SK-N-SH (cell line): ENCODE results near the gene SGSH. TPM values are rescaled to one million over a fixed set of nuclear protein-coding genes. Genes with fewer than 3 reads are reported as not detected.
A peak's percentile ranks its signal among the peaks of the same experiment; 100 is the strongest.
"Not testable (repeated sequence)": the region's sequence is repeated elsewhere in the genome, so short reads cannot be mapped to it uniquely, and the experiment has no call there.

ENCODE experiments used
- CTCF ChIA-PET: fragments of 300-600, 350-600 bp; formaldehyde crosslinking; extraction: SDS; loops from one replicate; lab custom pipeline; 2021; lab: Yijun Ruan, JAX
- POLR2A ChIA-PET: fragments of 350-600 bp; sonication (Branson Sonifier 250); formaldehyde crosslinking; extraction: SDS; loops from one replicate; lab custom pipeline; 2020; ENCODE audit warnings: antibody characterized with exemption, inconsistent platforms; lab: Yijun Ruan, JAX
- DNase-seq: peaks from one replicate; pipeline ENCODE4 v3.0.0; 2012
- H2AFZ ChIP-seq: fragments of 200-600 bp; sonication (generic); 2 replicates; pipeline ENCODE4 v1.8.1; 2016; ENCODE audit warnings: antibody characterized with exemption, mild to moderate bottlenecking, low read depth
- H3F3A ChIP-seq: fragments of 200-600 bp; sonication (generic); replicated peaks from 2 replicates; pipeline ENCODE3; 2016; ENCODE audit warnings: antibody characterized with exemption, mild to moderate bottlenecking; ENCODE audit not compliant: insufficient read depth
- H3K27ac ChIP-seq, 2 experiments: fragments of 200-500 bp in 1 of 2; fragments of 200-600 bp in 1 of 2; sonication (Bioruptor generic) in 1 of 2; sonication (generic), shearing (Covaris generic) in 1 of 2; 2 replicates each; pipeline versions ENCODE4 v1.5.1 to v1.6.1; 2014 to 2016; ENCODE audit warnings: low read depth in 2 of 2, inconsistent platforms in 1 of 2, low read length in 1 of 2, mild to moderate bottlenecking in 1 of 2, mixed read lengths in 1 of 2
- H3K27me3 ChIP-seq: fragments of 200-600 bp; sonication (generic), shearing (Covaris generic); 2 replicates; pipeline ENCODE4 v1.6.1; 2016; ENCODE audit warnings: mixed run types; ENCODE audit not compliant: insufficient read depth
- H3K36me3 ChIP-seq, 2 experiments: fragments of 200-500 bp in 1 of 2; fragments of 200-600 bp in 1 of 2; sonication (Bioruptor generic) in 1 of 2; sonication (generic) in 1 of 2; replicated peaks in 1 of 2; 2 replicates each; pipeline versions ENCODE3 to v1.5.1; 2014 to 2016; ENCODE audit warnings: low read length in 1 of 2, mild to moderate bottlenecking in 1 of 2; ENCODE audit not compliant: insufficient read depth in 2 of 2, control insufficient read depth in 1 of 2
- H3K4me1 ChIP-seq, 2 experiments: fragments of 200-500 bp in 1 of 2; fragments of 200-600 bp in 1 of 2; sonication (Bioruptor generic) in 1 of 2; sonication (generic), shearing (Covaris generic) in 1 of 2; 2 replicates each; pipeline versions ENCODE4 v1.5.1 to v1.6.1; 2014 to 2016; ENCODE audit warnings: low read depth in 1 of 2, low read length in 1 of 2, mixed run types in 1 of 2; ENCODE audit not compliant: insufficient read depth in 2 of 2, control insufficient read depth in 1 of 2
- H3K4me2 ChIP-seq: fragments of 200-600 bp; sonication (generic), shearing (Covaris generic); 2 replicates; pipeline ENCODE4 v1.6.1; 2017; ENCODE audit warnings: mixed run types
- H3K4me3 ChIP-seq, 2 experiments: fragments of 200-500 bp in 1 of 2; fragments of 200-600 bp in 1 of 2; sonication (Bioruptor generic) in 1 of 2; sonication (generic), shearing (Covaris generic) in 1 of 2; 2 replicates each; pipeline versions ENCODE4 v1.5.1 to v1.8.1; 2014 to 2016; ENCODE audit warnings: low read depth in 2 of 2, inconsistent platforms in 1 of 2, low read length in 1 of 2, mild to moderate bottlenecking in 1 of 2, mixed read lengths in 1 of 2, moderate library complexity in 1 of 2
- H3K79me2 ChIP-seq: fragments of 200-600 bp; sonication (generic); 2 replicates; pipeline ENCODE4 v1.8.1; 2017; ENCODE audit warnings: mild to moderate bottlenecking; ENCODE audit not compliant: insufficient read depth
- H3K9ac ChIP-seq: fragments of 200-600 bp; sonication (generic); 2 replicates; pipeline ENCODE4 v1.6.1; 2017; ENCODE audit warnings: mixed run types
- H3K9me2 ChIP-seq: fragments of 200-600 bp; sonication (generic); 2 replicates; pipeline ENCODE4 v1.6.1; 2017; ENCODE audit warnings: mixed run types
- H3K9me3 ChIP-seq: fragments of 200-600 bp; sonication (generic); 2 replicates; pipeline ENCODE4 v1.6.1; 2017; ENCODE audit warnings: mixed run types, mild to moderate bottlenecking, moderate library complexity
- H4K20me1 ChIP-seq: fragments of 200-600 bp; sonication (generic); 2 replicates; pipeline ENCODE4 v1.6.1; 2017; ENCODE audit warnings: mild to moderate bottlenecking, mixed run types; ENCODE audit not compliant: insufficient read depth
- ELF1 ChIP-seq: IDR thresholded peaks from 2 replicates; pipeline ENCODE4 v1.4.0; 2012
- GABPA ChIP-seq: IDR thresholded peaks from 2 replicates; pipeline ENCODE4 v1.4.0; 2012; ENCODE audit warnings: low read depth, mild to moderate bottlenecking
- JUND ChIP-seq: IDR thresholded peaks from 2 replicates; pipeline ENCODE4 v1.4.0; 2012
- NFIC ChIP-seq: IDR thresholded peaks from 2 replicates; pipeline ENCODE4 v1.4.0; 2012; ENCODE audit warnings: borderline replicate concordance
- RAD21 ChIP-seq: IDR thresholded peaks from 2 replicates; pipeline ENCODE4 v1.6.1; 2012; ENCODE audit warnings: mild to moderate bottlenecking, low read length
- RXRA ChIP-seq: IDR thresholded peaks from 2 replicates; pipeline ENCODE4 v1.4.0; 2012; ENCODE audit warnings: low read depth, mild to moderate bottlenecking, borderline replicate concordance
- SIN3A ChIP-seq: IDR thresholded peaks from 2 replicates; pipeline ENCODE4 v1.6.1; 2012; ENCODE audit warnings: low read depth, mild to moderate bottlenecking, low read length, moderate library complexity, borderline replicate concordance
- TAF1 ChIP-seq: IDR thresholded peaks from 2 replicates; pipeline ENCODE4 v1.6.1; 2012; ENCODE audit warnings: low read depth, mild to moderate bottlenecking, low read length, moderate library complexity, borderline replicate concordance
- TCF12 ChIP-seq: IDR thresholded peaks from 2 replicates; pipeline ENCODE4 v1.4.0; 2012
- TEAD4 ChIP-seq: IDR thresholded peaks from 2 replicates; pipeline ENCODE4 v1.4.0; 2012; ENCODE audit warnings: mild to moderate bottlenecking, borderline replicate concordance; ENCODE audit not compliant: insufficient read depth
- WGBS: methylation state at CpG from one replicate; pipeline ENCODE4 v1.1.6; 2017; ENCODE audit warnings: low lambda C conversion rate; 5-methylcytosine and 5-hydroxymethylcytosine counted together
- polyA plus RNA-seq, 3 experiments: library from polyadenylated mRNA; depleted of rRNA; stranded (reverse); fragments of >200 nt; gene quantifications; 2 replicates each; pipeline ENCODE4 v1.2.3, GENCODE V29; 2012
- TF ChIP-seq, protein P1 (sequence below): fragments of 200-600 bp; sonication (generic); IDR thresholded peaks from 2 replicates; pipeline ENCODE4 v1.6.1; 2017; ENCODE audit warnings: antibody characterized with exemption, mild to moderate bottlenecking, moderate library complexity
- TF ChIP-seq, protein P2 (sequence below): IDR thresholded peaks from 2 replicates; pipeline ENCODE4 v1.6.1; 2012; ENCODE audit warnings: mild to moderate bottlenecking, low read depth, low read length, moderate library complexity
- TF ChIP-seq, protein P3 (sequence below): IDR thresholded peaks from 2 replicates; pipeline ENCODE4; 2012

Gene SGSH
- polyA plus RNA-seq, 1 of the 3 experiments (the other 2 are of a cell fraction) = 161 TPM

DNA sequence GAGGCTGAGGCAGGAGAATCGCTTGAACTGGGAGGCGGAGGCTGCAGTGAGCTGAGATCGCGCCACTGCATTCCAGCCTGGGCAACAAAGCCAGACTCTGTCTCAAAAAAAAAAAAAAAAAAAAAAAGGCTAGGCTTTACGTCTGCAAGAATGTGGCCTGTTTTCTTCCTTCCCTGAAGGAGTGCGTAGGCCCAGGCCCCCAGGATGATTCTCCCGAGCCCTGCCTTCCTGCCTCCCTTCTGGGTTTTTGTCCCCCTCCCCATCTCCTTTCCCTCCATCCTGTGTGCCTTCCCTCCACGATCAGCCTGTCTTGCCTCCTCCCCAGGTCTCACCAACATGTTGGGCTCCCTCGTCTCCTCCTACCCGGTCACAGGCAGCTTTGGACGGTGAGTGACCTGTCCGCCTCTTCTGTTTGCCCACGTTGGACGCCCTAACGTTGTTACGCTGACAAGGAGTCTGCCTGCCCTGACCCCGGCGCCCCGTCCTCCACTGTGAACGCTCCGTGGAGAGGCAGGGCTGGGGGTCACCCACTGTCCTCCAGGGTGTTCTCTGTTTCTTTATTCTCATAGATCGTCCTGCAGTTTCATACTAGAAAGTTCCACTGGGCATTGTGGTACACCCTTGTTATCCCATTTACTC lies 24.9 kb upstream of the SGSH start:
- POLR2A ChIA-PET = no interaction called here
- TF ChIP-seq, protein P1, sequence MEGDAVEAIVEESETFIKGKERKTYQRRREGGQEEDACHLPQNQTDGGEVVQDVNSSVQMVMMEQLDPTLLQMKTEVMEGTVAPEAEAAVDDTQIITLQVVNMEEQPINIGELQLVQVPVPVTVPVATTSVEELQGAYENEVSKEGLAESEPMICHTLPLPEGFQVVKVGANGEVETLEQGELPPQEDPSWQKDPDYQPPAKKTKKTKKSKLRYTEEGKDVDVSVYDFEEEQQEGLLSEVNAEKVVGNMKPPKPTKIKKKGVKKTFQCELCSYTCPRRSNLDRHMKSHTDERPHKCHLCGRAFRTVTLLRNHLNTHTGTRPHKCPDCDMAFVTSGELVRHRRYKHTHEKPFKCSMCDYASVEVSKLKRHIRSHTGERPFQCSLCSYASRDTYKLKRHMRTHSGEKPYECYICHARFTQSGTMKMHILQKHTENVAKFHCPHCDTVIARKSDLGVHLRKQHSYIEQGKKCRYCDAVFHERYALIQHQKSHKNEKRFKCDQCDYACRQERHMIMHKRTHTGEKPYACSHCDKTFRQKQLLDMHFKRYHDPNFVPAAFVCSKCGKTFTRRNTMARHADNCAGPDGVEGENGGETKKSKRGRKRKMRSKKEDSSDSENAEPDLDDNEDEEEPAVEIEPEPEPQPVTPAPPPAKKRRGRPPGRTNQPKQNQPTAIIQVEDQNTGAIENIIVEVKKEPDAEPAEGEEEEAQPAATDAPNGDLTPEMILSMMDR = no peak
- TF ChIP-seq, protein P2, sequence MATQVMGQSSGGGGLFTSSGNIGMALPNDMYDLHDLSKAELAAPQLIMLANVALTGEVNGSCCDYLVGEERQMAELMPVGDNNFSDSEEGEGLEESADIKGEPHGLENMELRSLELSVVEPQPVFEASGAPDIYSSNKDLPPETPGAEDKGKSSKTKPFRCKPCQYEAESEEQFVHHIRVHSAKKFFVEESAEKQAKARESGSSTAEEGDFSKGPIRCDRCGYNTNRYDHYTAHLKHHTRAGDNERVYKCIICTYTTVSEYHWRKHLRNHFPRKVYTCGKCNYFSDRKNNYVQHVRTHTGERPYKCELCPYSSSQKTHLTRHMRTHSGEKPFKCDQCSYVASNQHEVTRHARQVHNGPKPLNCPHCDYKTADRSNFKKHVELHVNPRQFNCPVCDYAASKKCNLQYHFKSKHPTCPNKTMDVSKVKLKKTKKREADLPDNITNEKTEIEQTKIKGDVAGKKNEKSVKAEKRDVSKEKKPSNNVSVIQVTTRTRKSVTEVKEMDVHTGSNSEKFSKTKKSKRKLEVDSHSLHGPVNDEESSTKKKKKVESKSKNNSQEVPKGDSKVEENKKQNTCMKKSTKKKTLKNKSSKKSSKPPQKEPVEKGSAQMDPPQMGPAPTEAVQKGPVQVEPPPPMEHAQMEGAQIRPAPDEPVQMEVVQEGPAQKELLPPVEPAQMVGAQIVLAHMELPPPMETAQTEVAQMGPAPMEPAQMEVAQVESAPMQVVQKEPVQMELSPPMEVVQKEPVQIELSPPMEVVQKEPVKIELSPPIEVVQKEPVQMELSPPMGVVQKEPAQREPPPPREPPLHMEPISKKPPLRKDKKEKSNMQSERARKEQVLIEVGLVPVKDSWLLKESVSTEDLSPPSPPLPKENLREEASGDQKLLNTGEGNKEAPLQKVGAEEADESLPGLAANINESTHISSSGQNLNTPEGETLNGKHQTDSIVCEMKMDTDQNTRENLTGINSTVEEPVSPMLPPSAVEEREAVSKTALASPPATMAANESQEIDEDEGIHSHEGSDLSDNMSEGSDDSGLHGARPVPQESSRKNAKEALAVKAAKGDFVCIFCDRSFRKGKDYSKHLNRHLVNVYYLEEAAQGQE = no peak
- TF ChIP-seq, protein P3, sequence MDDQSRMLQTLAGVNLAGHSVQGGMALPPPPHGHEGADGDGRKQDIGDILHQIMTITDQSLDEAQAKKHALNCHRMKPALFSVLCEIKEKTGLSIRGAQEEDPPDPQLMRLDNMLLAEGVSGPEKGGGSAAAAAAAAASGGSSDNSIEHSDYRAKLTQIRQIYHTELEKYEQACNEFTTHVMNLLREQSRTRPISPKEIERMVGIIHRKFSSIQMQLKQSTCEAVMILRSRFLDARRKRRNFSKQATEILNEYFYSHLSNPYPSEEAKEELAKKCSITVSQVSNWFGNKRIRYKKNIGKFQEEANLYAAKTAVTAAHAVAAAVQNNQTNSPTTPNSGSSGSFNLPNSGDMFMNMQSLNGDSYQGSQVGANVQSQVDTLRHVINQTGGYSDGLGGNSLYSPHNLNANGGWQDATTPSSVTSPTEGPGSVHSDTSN = no peak
- TF ChIP-seq TEAD4 = no peak
- no peak for TF ChIP-seq NFIC
- TF ChIP-seq JUND = no peak
- TF ChIP-seq GABPA = no peak
- no peak for TF ChIP-seq ELF1
- no peak for TF ChIP-seq SIN3A
- no peak for TF ChIP-seq RAD21
- TF ChIP-seq TAF1 = no peak
- no peak for TF ChIP-seq TCF12
- no peak for TF ChIP-seq RXRA
- TF ChIP-seq, all 33 proteins: peak for 0
- Histone ChIP-seq H3K4me2 (no peak overlapping the region), H3K9me3 (no peaks in the 10 kb centered on the region), H3K9me2 (no peaks in the 10 kb centered on the region), H3K4me3 (no peak overlapping the region), H3K27ac (no peak overlapping the region), H4K20me1 (no peaks in the 10 kb centered on the region), H3K27me3 (no peaks in the 10 kb centered on the region), H3K9ac (no peak overlapping the region), H2AFZ (no peak overlapping the region), H3K79me2 (no peaks in the 10 kb centered on the region), H3K36me3 (peaks cover 15 to 21% of the 10 kb centered on the region in 2 experiments), H3K4me1 (no peaks in the 10 kb centered on the region), H3F3A (no peaks in the 10 kb centered on the region)
- WGBS = 90% methylated on average over 22 of the region's 22 CpGs
- CTCF ChIA-PET = interaction anchor here (0.8 kb wide), 1 partner anchor 163 kb away, joined by 3 read pairs; no protein-coding TSS in a partner anchor
- peak; percentile 13 for DNase-seq

DNA sequence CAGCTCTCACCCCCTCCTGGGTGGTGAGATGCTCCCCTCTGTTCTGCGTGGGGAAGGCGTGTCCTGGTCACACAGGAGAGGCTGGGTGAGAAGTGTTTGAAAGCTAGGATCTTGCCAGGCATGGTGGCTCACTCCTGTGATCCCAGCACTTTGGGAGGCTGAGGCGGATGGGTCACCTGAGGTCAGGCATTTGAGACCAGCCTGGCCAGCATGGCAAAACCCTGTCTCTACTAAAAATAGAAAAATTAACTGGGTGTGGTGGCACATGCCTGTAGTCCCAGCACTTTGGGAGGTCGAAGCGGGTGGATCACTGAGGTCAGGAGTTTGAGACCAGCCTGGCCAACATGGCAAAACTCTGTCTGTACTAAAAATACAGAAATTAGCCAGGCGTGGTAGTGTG lies 24.3 kb upstream of the SGSH start:
- H3K4me2 ChIP-seq, H3F3A ChIP-seq, DNase-seq, H3K9me3 ChIP-seq, H3K27me3 ChIP-seq, H3K9ac ChIP-seq, H3K27ac ChIP-seq, H3K9me2 ChIP-seq, H3K79me2 ChIP-seq, CTCF ChIA-PET, H2AFZ ChIP-seq, H3K4me1 ChIP-seq, POLR2A ChIA-PET, H4K20me1 ChIP-seq, H3K4me3 ChIP-seq: not testable (repeated sequence)
- H3K36me3 ChIP-seq = peaks cover 15 to 21% of the 10 kb centered on the region in 2 experiments
- WGBS = 95% methylated on average over 6 of the region's 6 CpGs
